Measurements from ENCODE around the gene IL1RAPL2.

- no peak for TF ChIP-seq POLR2AphosphoS5 (IDR thresholded peaks at IDR 0.05; ENCODE audit: borderline replicate concordance, low read depth, low read length)
- TF ChIP-seq EZH2 (IDR thresholded peaks at IDR 0.05) = no peak
These were observed 336.1 kb downstream of the IL1RAPL2 start for GRCh38 chrX:104902070-104902469.
